ENCODE measurements around the gene CKMT1B.
"Not testable (repeated sequence)": the region's sequence is repeated elsewhere in the genome, so short reads cannot be mapped to it uniquely, and the experiment has no call there.

CKMT1B gene

DNA sequence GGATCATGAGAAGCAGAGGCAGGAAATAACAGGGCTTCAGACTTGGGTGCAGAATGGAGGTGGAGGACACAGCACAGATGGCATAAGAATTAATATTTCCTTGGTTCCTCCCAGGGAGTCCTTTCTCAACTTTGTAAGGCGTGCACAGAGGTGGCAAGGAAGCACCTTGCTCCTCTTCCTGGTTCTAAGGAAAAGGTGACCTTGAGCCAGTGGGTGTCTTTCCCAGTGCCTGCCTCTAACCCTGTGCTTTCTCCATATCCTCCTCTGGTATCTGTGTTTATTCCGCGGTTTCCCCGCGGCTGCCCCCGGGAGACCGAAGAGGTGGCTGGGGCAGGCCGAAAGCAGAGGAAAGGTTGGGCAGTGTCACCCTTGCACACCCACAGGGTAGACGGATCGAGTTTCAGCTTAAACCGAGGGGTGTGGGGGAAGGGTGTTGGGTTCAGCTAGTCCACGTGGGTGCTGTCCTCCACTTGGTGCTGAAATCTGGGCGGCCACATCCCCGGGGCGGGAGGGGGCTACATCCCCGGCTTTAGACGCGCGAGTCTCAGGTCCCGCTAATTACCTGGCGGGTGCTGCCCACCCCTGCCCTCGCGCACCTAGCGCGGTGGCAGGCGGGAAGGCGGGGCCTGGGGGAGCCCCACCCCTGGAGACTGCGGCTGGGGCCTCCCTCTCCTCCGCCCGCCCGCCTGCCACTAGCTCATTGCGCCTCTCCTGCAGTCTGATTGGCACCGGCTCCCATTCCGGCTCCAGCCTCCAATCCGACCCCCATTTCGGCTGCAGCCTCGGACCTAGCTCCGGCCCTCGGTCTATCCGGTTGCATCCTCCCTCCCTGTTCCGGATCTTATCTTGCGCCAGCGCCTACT lies at the start of gene CKMT1B:
CKMT1B (plus strand) TSS at position 700 of the 863 bp plus-strand sequence. CDS start 192 bp downstream, outside the sequence.
- DNase-seq, result not testable (repeated sequence)

DNA sequence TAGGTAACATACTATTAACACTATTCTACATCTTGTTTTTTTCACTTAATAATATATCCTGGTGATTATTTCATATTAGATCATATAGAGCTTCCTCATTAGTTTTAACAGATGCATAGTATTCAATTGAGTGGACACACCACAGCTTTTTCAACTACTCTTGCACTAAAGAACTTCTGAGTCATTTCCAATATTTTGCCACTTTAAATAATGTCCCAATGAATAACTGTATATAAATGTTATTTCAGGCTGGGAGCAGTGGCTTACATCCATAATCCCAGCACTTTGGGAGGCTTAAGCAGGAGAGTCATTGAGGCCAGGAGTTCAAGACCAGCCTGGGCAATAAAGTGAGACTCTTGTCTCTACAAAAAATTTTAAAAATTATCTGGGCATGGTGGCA lies 49.6 kb upstream of the CKMT1B start:
- DNase-seq, result no peak

DNA sequence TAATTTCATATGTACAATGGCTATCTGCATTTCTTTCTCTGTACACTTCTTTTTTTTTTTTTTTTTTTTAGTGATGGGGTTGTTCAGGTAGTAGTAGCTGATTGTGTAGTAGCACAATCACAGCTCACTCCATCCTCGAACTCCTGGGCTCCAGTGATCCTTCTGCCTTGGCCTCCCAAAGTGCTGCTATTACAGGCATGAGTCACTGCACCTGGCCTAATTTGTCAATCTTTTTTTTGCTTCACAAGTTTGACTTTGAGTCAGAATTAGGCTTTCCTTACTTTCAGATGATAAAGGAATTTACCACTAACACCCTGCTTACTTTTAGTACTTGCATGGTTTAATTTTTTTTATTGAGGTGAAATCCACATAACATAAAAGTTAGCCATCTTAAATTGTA lies 48.4 kb upstream of the CKMT1B start:
- DNase-seq, result no peak

DNA sequence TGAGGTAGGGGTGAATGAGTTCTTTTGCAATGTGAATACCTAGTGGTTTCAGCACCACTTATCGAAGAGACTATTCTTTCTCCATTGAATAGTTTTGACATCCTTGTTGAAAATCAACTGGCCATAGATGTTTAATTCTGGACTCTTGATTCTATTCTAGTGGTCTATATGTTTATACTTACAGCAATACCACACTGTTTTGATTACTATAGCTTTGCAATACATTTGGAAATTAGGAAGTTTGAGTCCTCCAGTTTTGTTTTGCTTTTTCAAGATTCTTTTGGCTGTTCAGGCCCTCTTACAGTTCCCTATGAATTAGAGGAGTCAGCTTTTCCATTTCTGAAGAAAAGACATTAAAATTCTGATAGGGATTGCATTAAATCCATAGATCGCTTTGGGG lies 46.3 kb upstream of the CKMT1B start:
- DNase-seq, result no peak

DNA sequence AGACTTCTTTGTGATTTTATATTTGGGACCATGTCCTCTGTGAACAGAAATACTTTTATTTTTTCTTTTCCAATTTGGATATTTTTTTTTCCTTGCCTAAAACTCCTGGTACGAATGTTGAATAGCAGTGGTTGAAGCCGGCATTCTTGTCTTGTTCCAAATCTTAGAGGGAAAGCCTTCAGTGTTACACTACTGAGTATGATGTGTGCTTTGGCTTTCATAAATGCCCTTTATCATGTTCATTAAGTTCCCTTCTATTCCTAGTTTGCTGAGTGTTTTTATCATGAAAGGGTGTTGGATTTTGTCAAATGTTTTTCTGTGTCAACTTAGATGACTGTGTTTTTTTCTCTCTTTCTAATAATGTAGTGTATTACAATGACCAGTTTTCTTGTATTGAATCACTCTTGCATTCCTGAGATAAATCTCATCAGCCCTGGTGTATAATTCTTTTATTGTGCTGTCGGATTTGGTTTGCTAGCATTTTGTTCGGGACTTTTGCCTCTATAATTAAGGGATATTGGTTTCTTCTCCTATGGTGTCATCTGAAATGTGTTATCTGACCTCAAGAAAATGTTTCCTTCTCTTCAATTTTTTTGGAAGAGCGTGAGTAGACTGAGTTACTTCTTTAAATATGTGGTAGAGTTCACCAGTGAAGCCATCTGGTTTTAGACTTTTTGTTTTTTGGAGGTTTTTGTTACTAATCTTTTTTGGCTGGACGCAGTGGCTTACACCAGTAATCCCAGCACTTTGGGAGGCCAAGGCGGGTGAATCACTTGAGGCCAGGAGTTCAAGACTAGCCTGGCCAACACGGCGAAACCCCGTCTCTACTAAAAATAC lies 43.1 kb upstream of the CKMT1B start:
- DNase-seq, result no peak

DNA sequence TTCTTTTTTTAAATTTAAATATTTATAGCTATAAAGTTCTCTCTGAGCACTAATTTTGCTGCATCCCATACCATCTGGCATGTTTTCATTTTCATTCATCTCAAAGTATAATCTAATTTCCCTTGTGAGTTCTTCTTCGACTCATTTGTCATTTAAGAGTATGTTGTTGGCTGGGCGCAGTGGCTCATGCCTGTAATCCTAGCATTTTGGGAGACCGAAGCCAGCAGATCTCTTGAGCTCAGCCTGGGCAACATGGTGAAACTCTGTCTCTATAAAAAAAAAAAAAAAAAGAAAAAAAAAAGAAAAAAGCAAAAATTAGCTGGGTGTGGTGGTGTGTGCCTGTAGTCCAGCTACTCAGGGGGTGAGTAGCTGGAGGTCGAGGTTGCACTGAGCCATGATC lies 41.6 kb upstream of the CKMT1B start:
- no peak for DNase-seq

DNA sequence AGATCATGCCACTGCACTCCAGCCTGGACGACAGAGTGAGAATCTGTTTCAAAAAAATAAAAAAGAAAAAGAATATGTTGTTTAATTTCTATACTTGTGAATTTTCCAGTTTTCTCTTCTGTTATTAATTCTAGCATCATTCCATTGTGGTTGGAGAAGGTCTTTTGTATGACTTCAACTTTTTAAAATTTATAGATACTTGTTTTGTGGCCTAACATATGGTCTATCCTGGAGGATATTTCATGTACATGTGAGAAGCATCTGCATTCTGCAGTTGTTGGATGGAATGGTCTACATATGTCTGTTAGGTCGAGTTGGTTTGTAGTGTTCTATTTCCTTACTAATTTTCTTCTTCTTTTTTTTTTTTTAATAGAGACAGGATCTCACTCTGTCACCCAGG lies 40.8 kb upstream of the CKMT1B start:
- no peak for DNase-seq

DNA sequence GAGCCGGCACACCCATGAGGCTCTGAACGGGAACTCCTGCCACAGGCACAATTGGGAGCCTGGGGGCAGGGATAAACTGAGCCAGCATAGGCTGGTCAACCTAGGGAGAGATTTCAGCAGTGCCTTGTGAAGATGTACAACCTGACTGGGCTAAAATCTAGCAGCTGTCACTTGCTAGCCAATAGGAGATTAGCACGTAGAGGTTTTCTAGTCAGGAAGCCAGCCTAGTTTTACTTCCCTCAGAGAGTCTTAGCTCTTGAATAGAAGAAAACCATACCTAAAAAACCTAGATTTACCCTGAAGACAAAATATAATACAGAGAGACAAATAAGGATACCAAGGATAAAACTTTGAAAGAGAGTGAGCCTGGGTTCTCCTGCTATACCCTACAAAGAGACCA lies 31.1 kb upstream of the CKMT1B start:
- not testable (repeated sequence) for DNase-seq

DNA sequence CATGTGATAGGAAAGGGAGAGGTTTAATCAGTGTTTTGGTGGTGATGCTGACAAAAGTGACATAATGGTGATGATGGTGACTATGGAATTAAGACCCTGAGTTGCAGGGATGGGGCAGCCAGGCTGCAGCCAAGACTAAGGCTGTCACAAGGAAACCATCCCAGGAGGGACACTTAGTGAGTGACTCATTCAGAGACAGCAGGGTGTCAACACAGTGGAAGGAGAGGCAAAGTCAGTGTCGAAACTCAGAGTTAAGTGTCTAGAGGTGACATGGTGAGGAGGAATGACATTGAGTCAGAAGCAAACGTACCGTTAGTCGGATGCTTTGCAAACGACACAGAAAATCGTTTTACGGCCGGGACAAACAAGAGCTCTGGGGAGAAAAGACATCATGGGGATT lies 30.0 kb upstream of the CKMT1B start:
- not testable (repeated sequence) for DNase-seq

DNA sequence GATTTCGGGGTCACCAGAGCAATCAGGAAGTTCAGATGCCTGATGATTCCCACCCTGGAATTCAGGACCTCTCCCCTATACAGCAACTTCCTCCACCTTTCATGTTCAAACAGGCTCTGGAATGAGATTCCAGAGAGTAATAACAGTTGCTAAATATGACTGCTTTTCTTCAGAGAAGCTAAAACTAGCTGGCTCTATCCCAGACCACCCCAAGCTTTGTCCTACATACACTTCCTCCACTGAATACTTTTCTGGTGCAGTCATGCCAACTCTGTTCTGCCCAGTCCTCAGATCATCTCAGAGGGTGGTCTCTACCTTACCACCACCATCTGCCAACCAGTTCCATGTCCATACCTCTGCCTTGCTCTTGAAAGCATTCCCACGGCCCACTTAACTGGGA lies 27.2 kb upstream of the CKMT1B start:
- not testable (repeated sequence) for DNase-seq

DNA sequence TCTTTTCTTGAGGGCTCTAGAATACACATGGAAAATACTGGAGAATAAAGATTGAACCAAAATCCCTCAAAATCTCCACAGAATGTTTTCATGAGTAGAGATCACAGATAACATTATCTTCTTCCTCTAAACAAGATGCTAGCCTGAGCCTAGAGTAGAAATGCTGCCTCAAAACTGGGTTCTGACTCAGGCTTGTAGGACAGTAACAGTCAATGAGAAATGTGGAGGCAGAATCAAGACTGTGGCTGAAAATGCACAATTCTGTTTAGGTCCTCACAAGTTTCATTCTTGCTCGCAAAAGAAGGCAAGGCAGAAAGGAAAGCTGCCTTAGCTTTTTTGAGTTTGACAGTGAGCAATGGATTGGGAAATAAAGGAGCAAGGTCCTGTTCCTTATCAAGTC lies 19.2 kb upstream of the CKMT1B start:
- DNase-seq, result not testable (repeated sequence)

DNA sequence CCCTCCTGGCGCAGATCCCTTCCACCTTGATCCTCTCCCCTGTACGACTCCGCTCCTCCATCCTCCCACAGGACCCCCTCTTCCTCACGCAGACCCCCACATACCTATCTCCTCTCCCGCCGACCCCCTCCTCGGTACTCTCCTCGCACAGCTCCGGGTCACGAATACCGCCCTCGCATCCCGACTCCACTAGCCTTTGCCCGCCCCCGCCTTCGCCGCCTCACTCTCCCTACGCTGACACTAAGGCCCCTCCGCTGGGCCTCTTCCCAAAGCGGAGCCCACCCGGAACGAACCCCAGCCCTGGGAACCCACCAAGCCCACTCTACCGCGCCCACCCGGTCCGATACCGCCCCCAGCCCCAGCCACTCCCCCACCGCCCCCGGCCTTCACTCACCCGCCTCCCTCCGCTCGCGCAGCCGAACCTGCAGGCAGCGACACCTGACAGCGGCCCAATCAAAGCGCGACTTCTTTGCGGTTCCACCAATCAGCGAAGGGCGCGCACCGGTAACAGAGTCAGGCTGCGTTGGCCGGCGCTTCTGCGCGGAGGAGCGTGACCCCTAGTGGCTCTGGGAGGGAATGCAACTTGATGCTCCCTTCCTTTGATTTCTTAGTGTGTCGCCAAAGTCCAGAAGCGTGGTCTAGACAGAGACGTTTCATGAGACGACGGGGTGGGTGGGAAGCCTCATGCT lies 3.9 kb upstream of the CKMT1B start, which contains the start of gene PPIP5K1:
PPIP5K1 (minus strand) TSS at position 431 of the 689 bp plus-strand sequence. CDS start 5,704 bp downstream, outside the sequence.
- DNase-seq, result not testable (repeated sequence)

DNA sequence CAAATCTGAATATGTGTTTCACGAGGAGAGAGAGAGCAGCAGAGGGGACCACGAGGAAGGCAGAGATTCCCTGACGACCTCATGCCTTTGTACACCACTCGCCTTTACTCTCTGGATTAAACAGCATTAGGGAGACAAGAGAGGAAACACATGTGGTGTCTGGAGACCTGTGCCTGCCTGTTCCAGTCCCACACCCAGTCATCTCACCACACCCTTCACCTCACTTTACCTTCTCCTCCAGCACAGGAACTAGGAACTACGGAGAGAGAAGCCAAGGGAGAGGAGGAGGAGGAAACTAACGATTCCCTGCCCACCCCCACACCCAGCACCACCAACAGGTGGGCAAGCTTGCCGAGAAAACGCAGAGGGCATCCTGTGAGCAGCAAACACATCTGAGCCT lies 986 bp upstream of the CKMT1B start:
- not testable (repeated sequence) for DNase-seq

DNA sequence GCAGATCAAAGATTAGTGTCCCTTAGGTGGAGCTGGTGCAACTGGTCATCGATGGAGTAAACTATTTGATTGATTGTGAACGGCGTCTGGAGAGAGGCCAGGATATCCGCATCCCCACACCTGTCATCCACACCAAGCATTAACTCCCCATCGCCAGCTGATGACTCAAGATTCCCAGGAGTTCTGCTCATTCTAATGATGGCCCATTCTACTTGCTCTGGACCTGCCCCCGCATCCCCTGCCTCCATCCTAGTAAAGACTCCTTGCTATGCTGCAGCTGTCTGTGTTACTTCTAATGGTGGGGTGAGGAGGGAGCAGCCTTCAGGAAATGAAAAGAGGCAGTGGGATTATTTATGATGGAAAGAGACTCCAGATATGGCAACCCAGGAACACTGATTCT lies 5.3 kb downstream of the CKMT1B start:
- not testable (repeated sequence) for DNase-seq

DNA sequence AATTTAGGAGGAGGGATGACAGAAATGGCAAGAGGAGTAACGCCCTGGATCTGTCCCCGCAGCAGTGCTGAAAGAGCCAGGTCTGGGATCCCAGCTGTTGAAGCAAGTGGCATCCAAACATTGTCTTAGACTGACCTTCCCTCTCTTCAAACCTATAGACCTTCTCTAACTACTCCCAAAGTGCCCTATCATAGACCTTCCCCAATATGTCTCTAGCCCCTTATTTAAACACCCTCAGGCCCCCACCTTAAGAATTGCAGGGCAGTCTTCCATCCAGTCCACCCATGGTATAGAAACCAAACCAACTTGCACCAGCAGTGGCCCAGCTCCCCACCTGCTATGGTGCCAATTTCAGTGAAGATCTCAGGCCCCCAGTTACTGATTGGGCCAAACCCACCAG lies 6.4 kb downstream of the CKMT1B start:
- not testable (repeated sequence) for DNase-seq

DNA sequence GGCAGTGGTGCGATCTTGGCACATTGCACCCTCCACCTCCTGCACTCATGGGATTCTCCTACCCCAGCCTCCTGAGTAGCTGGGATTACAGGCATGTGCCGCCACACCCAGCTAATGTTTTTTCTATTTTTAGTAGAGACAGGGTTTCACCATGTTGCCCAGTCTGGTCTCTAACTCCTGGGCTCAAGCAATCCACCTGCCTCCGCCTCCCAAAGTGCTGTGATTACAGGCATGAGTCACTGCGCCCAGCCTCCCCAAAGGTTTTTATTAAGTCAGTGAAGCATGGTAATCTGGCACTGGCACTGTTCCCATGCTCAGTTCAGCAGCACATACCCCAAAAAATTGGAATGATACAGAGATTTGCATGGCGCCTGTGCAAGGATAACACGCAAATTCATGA lies 8.4 kb downstream of the CKMT1B start:
- not testable (repeated sequence) for DNase-seq

DNA sequence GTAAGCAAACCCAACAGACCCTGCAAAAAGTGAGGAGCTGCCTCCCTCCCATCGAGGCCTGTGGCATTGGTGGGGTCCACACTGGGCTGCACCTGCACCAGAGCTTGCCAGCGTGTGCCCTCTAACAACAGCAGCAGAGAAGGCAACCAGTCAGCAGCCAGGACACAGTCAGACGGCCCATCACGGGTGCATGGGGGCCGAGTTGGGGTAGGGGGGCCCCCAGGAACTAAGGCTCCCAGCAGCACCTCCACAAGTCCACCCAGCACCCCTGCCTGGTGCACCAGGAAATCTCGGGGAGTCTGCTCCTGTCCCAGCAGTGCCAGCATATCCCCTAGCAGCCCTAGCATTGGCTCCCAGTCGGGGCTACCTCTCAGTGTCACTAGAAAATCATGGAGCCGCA lies 23.9 kb downstream of the CKMT1B start:
- DNase-seq, result not testable (repeated sequence)

DNA sequence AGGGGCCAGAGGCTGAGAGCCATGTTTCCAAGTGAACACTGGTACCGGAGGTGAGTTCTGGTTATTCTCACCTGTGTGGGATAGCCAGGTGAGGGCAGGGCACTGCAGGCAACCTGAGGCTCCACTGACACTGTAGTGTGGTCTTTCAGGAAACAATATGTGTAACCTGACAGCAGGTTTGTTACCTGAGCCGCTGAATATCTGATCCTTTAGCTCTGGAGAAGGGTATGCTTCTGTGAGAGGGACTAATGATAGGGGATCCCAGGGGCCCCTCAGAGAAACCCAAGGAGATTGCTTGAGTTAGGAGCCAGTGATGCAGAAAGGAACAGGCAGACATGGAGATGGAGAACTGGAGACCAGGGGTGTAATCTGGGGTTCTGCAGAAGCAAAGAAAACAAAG lies 24.9 kb downstream of the CKMT1B start, which contains the start of gene STRC:
STRC (minus strand) TSS at position 101 of the 400 bp plus-strand sequence; CDS start at position 23, 78 bp downstream.
- DNase-seq, result not testable (repeated sequence)

DNA sequence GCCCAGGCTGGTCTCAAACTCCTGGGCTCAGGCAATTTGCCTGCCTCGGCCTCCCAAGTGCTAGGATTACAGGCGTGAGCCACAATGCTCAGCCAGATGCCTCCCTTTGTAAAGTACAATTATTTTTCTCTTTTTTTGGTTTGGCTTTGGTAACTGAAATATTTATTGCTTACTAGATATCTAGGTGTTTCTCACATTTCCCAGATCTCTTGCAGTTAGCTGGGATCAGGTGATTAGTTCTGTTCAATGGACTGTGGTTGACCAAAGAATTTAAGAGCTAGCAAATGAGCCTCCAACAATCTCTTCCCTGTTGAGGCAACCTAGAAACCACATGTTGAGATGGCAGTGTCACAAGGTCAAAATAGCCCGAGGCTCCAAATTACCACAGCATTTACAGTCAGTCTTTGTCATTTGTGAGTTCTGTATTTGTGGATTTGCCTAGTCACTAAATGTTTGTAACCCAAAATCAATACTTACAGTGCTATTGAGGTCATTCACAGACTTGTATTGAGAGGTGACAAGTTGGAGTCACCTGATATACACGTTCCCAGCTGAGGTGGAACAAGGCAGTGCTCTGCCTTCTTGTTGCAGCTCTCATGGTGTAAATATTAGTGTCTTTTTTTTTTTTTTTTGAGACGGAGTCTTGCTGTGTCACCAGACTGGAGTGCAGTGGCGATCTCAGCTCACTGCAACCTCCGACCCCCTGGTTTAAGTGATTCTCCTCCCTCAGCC lies 28.4 kb downstream of the CKMT1B start:
- DNase-seq, result not testable (repeated sequence)

DNA sequence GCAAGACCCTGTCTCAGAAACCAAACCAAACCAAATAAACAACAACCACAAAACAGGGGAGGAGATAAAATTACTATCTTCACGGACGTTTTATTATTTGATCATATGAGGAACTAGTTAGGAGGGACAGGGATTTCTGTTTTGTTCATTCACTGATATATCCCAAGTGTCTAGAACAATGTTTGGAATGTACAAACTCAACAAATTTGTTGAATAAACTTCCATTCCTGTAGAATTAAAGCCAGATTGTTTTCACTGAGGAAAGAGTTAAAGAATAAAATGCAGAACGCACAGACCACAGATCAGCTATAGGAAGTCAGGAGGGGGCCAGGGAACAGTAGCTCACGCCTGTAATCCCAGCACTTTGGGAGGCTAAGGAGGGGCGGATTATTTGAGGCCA lies 31.3 kb downstream of the CKMT1B start:
- DNase-seq, result no peak

DNA sequence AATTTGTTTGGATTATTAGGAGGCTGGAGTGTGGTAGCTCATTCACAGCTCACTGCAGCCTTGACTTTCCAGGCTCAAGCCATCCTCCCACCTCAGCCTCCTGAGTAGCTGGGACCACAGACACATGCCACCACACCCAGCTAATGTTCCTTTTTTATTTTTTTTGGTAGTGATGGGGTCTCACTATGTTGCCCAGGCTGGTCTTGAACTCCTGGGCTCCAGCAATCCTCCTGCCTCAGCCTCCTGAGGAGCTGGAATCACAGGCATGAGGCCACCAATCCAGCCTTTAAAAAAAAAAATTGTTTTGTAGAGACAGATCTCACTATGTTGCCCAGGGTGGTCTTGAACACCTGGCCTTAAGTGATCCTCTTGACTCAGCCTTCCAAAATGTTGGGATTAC lies 33.1 kb downstream of the CKMT1B start:
- DNase-seq, result not testable (repeated sequence)

Measured in activated CD4-positive, alpha-beta T cell treated with anti-CD3 and anti-CD28 coated beads for 4 hours (primary cell).